Neuronal stem cell (in vitro differentiated cells): ENCODE measurements around the gene ADAMTSL1. TPM values are rescaled to one million over a fixed set of nuclear protein-coding genes. Genes with fewer than 3 reads are reported as not detected.

Source experiments
- small RNA-seq: library from polyadenylated mRNA; stranded (forward); fragments of <200 nt; extraction: miRNeasy Mini kit (QIAGEN cat#:217004); gene quantifications from one replicate; pipeline ENCODE3, GENCODE V24; 2013; ENCODE audit not compliant: insufficient read depth

Gene ADAMTSL1

Small RNA genes lying within 50 kb of the gene (small RNA-seq; reads per million reads assigned to genes)
- not detected for gene MIR3152
